Stimulated activated CD4-positive, alpha-beta T cell treated with anti-CD3 and anti-CD28 coated beads, Interleukin-15, amount 100 ng/mL, for 24 hours (primary cell): Measurements from ENCODE around the gene DQX1.

ENCODE experiments used
- DNase-seq: peaks from one replicate; pipeline ENCODE4 v3.0.0-alpha.2; 2020

The DQX1 gene

DNA sequence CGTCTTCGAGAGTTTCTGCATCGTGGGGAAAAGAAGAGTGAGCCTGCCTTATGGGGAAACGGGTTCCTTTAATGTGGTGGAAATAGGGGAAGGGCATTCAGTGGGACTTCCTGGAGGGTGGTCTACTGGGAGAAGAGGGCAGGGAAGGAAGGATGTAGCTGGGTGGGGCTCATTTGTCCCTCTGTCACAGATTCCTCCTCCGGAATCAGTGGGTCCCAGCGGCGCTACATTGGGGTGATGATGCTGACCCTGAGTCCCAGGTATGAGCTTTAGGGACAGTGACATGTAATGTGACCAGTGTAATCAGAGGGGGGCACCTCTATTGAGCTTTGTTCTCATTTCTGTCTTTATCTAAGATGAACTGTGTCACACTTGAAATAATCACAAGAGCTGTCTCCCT is 5.6 kb upstream of the DQX1 start:
- DNase-seq: no peak

DNA sequence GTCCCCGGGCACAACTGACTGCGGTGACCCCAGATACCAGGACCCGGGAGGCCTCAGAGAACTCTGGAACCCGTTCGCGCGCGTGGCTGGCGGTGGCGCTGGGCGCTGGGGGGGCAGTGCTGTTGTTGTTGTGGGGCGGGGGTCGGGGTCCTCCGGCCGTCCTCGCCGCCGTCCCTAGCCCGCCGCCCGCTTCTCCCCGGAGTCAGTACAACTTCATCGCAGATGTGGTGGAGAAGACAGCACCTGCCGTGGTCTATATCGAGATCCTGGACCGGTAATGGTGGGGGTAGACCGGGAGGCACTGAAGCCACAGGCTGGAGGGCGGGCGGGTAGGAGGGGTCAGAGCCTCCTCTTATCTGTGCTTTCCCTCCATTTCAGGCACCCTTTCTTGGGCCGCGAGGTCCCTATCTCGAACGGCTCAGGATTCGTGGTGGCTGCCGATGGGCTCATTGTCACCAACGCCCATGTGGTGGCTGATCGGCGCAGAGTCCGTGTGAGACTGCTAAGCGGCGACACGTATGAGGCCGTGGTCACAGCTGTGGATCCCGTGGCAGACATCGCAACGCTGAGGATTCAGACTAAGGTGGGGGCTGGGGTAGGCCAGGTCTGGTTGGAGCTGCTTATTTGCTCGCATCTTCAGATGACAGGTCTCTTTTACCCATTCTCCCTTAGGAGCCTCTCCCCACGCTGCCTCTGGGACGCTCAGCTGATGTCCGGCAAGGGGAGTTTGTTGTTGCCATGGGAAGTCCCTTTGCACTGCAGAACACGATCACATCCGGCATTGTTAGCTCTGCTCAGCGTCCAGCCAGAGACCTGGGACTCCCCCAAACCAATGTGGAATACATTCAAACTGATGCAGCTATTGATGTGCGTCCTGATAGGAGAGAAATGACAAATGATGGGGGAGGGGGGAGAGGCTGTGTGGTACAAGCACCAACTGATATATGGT is 4.5 kb upstream of the DQX1 start:
- DNase-seq: peak; percentile 65

DNA sequence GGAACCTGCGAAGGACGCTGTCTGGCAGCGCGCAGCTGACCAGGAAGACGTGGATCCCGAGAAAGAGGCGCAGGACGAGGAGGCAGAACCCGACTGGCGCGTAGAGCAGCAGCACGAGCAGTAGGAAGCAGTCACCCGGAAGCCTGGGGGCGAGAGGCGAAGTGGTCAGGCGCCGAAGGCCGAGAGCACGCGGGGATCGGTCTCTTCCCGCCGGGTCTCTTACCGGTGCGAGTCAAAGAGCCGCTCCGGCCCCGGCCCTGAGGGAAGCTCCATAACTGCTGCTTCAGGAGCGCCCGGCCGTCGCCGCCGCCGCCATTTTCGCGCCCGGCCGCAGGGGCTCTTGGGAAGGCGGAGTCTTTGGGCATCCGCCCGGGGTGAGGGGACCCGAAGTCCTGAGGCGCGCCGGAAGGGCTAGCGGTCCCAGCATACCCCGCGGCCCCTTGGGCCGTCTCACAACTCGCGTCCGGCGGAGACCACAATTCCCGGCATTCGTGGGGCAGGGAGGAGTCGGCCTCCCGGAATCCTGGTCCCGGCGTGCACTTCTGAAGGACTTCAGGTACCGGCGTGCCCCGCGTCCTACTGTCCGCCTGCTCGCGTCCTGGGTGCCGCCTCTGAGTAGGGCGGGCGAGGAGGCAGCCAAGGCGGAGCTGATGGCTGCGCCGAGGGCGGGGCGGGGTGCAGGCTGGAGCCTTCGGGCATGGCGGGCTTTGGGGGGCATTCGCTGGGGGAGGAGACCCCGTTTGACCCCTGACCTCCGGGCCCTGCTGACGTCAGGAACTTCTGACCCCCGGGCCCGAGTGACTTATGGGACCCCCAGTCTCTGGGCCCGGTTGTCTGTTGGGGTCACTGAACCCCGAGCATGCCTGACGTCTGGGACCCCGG is 3.6 kb upstream of the DQX1 start, which contains the start of the genes AUP1 and HTRA2:
TSS of gene AUP1 (minus strand) at position 350 of the 882 bp plus-strand sequence. CDS start at position 273, 77 bp downstream.
TSS of gene HTRA2 (plus strand) at position 577 of the 882 bp plus-strand sequence. CDS start at position 651, 74 bp downstream.
- DNase-seq: peak; percentile 97

- DNase-seq: no peak
Measured at GRCh38 chr2:74528600-74529356, 2.7 kb upstream of the DQX1 start.

DNA sequence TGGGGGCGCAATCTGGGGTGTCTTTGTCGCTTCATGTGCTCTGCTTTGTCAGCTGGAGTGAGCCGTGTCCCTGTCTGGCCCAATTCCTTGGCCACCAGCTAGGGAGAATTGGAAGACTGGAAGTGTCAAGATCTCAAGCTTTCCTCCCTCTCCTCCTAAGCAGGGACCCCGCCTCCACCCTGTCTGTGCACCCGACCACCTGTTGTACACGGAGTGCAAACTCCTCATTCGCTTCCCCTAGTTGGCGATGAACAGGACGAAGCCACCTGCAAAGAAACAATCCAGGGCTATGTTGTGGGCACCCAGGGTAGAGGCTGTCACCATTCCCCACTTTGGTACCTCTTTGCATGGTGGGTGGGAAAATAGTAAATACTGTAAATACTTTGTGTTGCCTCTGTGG is 1.7 kb upstream of the DQX1 start:
- no peak for DNase-seq

DNA sequence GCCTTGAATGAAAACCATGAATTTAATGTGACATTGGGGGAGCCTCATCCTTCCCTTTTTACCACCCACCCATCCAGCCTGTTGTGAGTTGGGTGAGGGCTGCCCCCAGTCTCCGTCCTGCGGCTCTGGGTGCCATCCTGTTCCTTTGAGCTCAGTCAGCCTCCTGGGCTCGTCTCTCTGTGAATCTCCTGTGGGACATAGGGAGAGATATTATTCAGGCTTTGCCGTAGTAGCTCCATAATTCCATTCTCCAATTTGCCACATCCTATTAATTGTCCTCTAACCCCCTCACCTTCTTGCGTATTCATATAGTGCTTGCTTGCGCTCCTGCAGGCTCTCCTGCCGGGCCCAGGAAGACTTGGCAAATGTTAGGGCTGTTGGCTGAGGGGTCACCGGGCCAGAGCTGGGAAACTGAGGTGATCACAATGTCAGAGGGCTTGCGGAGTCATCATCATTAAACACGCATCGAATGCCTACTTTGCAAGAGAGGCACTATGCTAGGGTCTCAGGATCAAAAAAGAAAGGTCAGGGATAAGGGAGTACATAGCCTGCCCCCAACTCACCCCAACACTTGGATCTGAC is 709 bp upstream of the DQX1 start:
- no peak for DNase-seq

DNA sequence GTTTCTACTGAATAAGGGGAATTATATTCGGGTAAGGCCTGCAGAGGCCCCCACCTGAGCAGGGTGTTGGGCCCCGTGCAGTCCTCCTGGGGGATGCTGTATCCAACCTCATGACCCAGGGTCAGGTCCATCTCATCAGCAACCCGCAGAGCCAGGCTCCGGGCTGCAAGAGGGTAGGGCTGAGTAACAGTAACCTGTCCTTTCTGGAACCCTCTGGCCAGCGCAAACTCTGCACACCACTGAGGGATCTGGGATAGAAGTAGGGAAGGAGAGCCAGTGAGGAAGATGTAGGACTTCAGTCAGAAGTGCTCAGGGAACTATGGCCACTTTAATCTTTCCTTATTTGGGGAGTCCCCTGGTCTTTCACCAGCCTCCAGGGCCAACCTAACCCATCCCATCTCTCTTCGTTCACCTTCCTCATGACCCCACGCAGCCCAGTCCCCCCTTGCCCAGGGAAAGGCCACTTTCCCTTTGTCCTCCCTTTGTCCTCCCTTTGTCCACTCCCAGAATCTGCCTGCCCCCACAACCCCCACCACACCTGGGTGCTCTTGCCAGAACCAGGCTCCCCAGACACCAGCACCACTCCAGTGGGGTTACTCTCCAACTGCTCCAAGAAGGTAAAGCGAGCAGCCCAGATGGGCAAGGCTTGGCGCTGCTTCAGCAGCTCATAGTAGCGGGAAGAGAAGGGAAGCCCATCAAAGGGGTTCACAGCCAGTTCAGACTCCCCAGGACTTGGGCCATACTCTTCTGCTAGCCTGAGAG is 895 bp downstream of the DQX1 start:
- DNase-seq: no peak

DNA sequence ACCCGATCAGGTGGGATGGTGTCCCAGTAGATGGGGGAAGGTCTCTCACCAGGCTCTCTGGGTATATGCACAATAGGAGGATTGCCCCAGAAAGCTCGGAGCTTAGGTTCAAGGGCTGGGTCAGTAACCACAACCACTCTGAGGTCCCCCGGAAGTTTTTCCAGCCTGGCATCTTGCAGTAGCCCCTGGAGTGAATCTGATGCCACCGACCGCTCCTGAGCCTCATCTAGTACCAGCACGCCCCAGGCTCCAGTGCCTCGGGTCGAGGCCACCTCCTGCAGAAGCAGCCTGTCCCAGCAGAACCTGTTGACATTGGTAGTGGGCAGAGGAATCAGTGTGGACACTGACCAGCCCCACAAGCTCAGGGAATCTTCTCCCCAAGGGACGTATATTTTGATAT is 2.0 kb downstream of the DQX1 start:
- no peak for DNase-seq

GRCh38 chr2:74522516-74522915 is 3.5 kb downstream of the DQX1 start:
- DNase-seq: no peak

GRCh38 chr2:74516650-74517049 is 9.4 kb downstream of the DQX1 start:
- no peak for DNase-seq

GRCh38 chr2:74515981-74516633 is 9.9 kb downstream of the DQX1 start:
- DNase-seq: peak; percentile 84

DNA sequence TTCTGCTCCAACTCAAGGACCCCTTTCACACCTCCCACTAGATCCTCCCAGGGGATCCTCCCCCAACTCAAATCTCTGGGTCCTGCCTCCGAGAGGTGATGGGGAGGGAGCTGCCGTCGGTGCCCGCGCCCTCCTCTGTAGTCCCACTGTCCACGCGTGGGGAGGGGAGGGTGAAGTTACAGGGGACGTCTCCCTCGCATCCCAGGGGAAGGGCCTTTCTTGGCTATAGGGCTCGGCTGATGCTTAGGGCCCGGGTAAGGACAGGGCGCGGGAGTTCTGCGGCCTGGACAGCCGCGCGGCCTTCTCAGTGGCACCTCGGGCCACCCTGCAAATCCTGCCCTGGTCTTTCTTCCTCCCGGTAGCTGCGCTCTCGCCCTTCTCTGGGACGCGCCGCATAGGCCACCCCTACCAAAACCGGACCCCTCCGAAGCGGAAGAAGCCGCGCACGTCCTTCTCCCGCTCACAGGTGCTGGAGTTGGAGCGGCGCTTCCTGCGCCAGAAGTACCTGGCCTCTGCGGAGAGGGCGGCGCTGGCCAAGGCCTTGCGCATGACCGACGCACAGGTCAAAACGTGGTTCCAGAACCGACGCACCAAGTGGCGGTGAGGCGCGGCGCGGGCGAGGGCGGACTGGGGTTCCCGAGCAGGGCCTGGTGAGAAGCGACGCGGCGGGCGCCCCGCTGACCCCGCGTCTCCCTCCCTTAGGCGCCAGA is 10.6 kb downstream of the DQX1 start:
- peak; percentile 37 for DNase-seq

GRCh38 chr2:74514368-74515270 is 11.4 kb downstream of the DQX1 start, which contains the start of gene TLX2:
Gene TLX2, plus strand, starts transcription at chr2:74514450. Its CDS starts 357 bp downstream, at chr2:74514807.
- peak; percentile 32 for DNase-seq

GRCh38 chr2:74513605-74514367 is 12.2 kb downstream of the DQX1 start:
- peak; percentile 50 for DNase-seq

GRCh38 chr2:74512744-74513604 is 13.1 kb downstream of the DQX1 start:
- DNase-seq: no peak

DNA sequence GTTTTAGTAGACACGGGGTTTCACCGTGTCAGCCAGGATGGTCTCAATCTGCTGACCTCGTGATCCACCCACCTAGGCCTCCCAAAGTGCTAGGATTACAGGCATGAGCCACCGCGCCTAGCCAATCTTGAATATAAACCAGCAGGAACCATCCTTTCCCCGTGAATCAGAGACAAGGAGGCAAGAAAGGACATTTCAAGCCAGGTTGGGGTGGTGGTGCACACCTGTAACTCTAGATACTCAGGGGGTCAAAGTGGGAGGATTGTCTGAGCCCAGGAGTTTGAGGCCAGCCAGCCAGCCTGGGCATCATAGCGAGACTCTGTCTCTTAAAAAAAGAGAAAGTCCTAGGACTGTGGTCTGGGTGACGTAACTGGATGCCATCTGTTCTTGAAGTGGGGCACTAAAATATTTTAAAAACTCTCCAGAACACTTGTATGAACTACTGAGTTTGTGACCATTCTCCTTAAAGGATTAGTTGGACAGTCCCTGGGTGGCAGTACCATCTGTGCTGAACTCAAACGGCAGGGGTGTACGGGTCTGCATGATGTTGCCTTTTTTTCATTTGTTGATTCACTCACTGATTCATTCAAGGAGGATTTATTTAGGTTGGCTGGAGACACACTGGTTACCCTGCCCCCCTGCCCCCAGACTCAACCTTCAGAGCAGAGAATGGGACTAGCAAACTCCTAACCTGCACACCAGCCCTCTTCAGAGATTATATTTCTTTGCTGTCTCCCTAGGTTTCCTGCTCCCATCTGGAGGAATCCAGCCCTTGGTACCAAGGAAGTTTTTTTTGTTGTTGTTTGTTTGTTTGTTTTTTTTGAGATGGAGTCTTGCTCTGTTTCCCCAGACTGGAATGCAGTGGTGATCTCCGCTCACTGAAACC is 14.7 kb downstream of the DQX1 start:
- DNase-seq: no peak
